HepG2 (cell line): Measurements from ENCODE around the gene OR6S1. TPM values are rescaled to one million over a fixed set of nuclear protein-coding genes. Genes with fewer than 3 reads are reported as not detected.
A peak's percentile ranks its signal among the peaks of the same experiment; 100 is the strongest.

ENCODE experiments used
- ASH2L ChIP-seq: fragments of 300-600, 200-600 bp; sonication (generic); IDR thresholded peaks from 2 replicates; pipeline ENCODE4 v1.7.0; 2017; ENCODE audit warnings: low read depth, mild to moderate bottlenecking, moderate library complexity, mixed read lengths, low read length; ENCODE audit not compliant: insufficient read length
- BRCA1 ChIP-seq: sonication (generic); formaldehyde crosslinking; IDR thresholded peaks from 2 replicates; pipeline ENCODE4 v1.4.0; 2020; ENCODE audit warnings: missing genetic modification reagents
- CEBPB ChIP-seq: IDR thresholded peaks from 2 replicates; pipeline ENCODE4 v1.6.1; 2011; ENCODE audit warnings: low read depth, low read length, improper control_type of control experiment, borderline replicate concordance
- CREB1 ChIP-seq, 2 experiments: fragments of 450-650 bp in 1 of 2; IDR thresholded peaks; 2 replicates each; pipeline ENCODE4 v1.6.1; 2016 to 2017; ENCODE audit warnings: control low read depth in 1 of 2, mild to moderate bottlenecking in 1 of 2, missing compliant biosample characterization in 1 of 2, missing genetic modification characterization in 1 of 2
- GPBP1L1 ChIP-seq: sonication (generic); formaldehyde crosslinking; IDR thresholded peaks from 2 replicates; pipeline ENCODE4 v1.5.0; 2020; ENCODE audit warnings: mild to moderate bottlenecking, missing genetic modification reagents
- NFE2 ChIP-seq: sonication (generic); formaldehyde crosslinking; IDR thresholded peaks from 2 replicates; pipeline ENCODE4 v1.4.0; 2020; ENCODE audit warnings: missing genetic modification reagents
- NFIC ChIP-seq: IDR thresholded peaks from 2 replicates; pipeline ENCODE4 v1.6.1; 2012; ENCODE audit warnings: mild to moderate bottlenecking, low read length, inconsistent platforms
- XRCC5 ChIP-seq: fragments of 200-400 bp; formaldehyde crosslinking; optimal IDR thresholded peaks from 2 replicates; pipeline ENCODE3; 2017; ENCODE audit warnings: mild to moderate bottlenecking, low read length
- ZFX ChIP-seq: sonication (generic); formaldehyde crosslinking; IDR thresholded peaks from 2 replicates; pipeline ENCODE4 v1.4.0; 2020; ENCODE audit warnings: mild to moderate bottlenecking, low read depth, missing genetic modification reagents, moderate library complexity
- ZMYM4 ChIP-seq: sonication (generic); formaldehyde crosslinking; IDR thresholded peaks from 2 replicates; pipeline ENCODE4 v1.8.1; 2023; ENCODE audit warnings: mild to moderate bottlenecking, missing genetic modification reagents
- ZNF20 ChIP-seq: sonication (generic); formaldehyde crosslinking; IDR thresholded peaks from 2 replicates; pipeline ENCODE4 v1.4.0; 2020; ENCODE audit warnings: mild to moderate bottlenecking, moderate library complexity, missing genetic modification reagents
- ZNF24 ChIP-seq: fragments of 450-650 bp; IDR thresholded peaks from 2 replicates; pipeline ENCODE4 v1.6.1; 2017; ENCODE audit warnings: antibody characterized with exemption, mild to moderate bottlenecking
- ZNF331 ChIP-seq: sonication (generic); formaldehyde crosslinking; IDR thresholded peaks from 2 replicates; pipeline ENCODE4 v1.4.0; 2020; ENCODE audit warnings: missing genetic modification reagents
- ZNF484 ChIP-seq: sonication (generic); formaldehyde crosslinking; IDR thresholded peaks from 2 replicates; pipeline ENCODE4 v1.5.1; 2020; ENCODE audit warnings: mild to moderate bottlenecking, low read depth, missing genetic modification reagents, borderline replicate concordance
- ZNF607 ChIP-seq: sonication (generic); formaldehyde crosslinking; IDR thresholded peaks from 2 replicates; pipeline ENCODE4 v1.5.1; 2020; ENCODE audit warnings: missing genetic modification reagents, mild to moderate bottlenecking, borderline replicate concordance
- polyA plus RNA-seq, 8 experiments: library from polyadenylated mRNA; depleted of rRNA in 3 of 8; stranded (reverse) in 7 of 8; unstranded in 1 of 8; fragments of >200 nt; fragmentation: Illumina TruSeq in 4 of 8; extraction: Trizol in 4 of 8; gene quantifications; 2 replicates each; pipeline versions ENCODE4 v1.2.1 to v1.2.3, GENCODE V29; 2011 to 2016; ENCODE audit warnings: low read depth in 4 of 8, missing spikeins in 1 of 8, mixed read lengths in 1 of 8; ENCODE audit not compliant: insufficient read depth in 1 of 8
- total RNA-seq, 5 experiments: library from RNA; depleted of rRNA; stranded (reverse); fragments of >200 nt; fragmentation: Illumina TruSeq; extraction: Trizol; gene quantifications; 2 replicates each; pipeline ENCODE4 v1.2.3, GENCODE V29; 2016; ENCODE audit warnings: low read depth in 1 of 5
- TF ChIP-seq, protein P1 (sequence below): sonication (generic); formaldehyde crosslinking; IDR thresholded peaks from 2 replicates; pipeline ENCODE4 v1.4.0; 2020; ENCODE audit warnings: missing genetic modification reagents, borderline replicate concordance
- TF ChIP-seq, protein P2 (sequence below): sonication (generic); formaldehyde crosslinking; IDR thresholded peaks from 2 replicates; pipeline ENCODE4 v1.4.0; 2020; ENCODE audit warnings: low read depth, missing genetic modification reagents
- TF ChIP-seq, protein P3 (sequence below): IDR thresholded peaks from 2 replicates; pipeline ENCODE4 v1.6.1; 2016; ENCODE audit warnings: missing compliant biosample characterization, missing genetic modification reagents, borderline replicate concordance

OR6S1 gene
- total and polyA plus RNA-seq, 2 of the 13 experiments (the other 11 are each of a cell fraction or from before 2014, with no cell fraction given), result 0.09 TPM; not detected in 1

DNA sequence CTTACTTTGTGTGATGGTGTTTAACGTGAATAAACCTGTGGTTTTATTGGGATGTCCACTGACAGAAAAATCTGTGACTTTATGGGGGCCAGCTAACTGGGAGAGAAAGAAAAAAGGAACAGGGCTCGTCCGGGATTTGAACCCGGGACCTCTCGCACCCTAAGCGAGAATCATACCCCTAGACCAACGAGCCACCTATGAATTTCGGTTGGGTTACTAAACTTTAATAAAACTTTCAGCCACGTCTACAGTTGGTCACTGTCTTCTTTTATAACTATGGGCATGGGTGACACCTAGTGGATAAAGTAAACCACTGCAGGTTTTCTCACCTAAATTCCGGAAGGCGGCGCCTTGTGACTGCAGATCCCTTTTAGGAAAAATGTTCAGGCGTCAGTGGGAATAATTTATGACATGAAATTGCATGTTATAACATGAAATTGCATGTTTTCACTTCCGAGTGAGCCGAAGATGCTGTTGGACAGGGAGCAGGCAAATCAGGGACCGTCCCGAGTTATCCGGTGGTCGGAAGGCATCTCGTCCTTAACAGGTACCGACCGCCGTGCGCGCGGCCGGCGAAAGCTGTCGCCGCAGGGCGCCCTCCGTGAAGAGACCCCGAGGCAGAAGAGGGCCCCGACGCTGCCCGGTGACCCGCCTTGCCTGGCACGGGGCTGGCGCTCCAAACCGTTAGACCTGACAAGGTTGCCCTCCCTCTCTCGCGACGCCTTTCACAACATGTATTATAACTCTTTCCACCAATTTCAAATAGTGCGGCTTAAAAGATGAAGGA is 32.1 kb downstream of the OR6S1 start (continued):
- TF ChIP-seq, protein P1, sequence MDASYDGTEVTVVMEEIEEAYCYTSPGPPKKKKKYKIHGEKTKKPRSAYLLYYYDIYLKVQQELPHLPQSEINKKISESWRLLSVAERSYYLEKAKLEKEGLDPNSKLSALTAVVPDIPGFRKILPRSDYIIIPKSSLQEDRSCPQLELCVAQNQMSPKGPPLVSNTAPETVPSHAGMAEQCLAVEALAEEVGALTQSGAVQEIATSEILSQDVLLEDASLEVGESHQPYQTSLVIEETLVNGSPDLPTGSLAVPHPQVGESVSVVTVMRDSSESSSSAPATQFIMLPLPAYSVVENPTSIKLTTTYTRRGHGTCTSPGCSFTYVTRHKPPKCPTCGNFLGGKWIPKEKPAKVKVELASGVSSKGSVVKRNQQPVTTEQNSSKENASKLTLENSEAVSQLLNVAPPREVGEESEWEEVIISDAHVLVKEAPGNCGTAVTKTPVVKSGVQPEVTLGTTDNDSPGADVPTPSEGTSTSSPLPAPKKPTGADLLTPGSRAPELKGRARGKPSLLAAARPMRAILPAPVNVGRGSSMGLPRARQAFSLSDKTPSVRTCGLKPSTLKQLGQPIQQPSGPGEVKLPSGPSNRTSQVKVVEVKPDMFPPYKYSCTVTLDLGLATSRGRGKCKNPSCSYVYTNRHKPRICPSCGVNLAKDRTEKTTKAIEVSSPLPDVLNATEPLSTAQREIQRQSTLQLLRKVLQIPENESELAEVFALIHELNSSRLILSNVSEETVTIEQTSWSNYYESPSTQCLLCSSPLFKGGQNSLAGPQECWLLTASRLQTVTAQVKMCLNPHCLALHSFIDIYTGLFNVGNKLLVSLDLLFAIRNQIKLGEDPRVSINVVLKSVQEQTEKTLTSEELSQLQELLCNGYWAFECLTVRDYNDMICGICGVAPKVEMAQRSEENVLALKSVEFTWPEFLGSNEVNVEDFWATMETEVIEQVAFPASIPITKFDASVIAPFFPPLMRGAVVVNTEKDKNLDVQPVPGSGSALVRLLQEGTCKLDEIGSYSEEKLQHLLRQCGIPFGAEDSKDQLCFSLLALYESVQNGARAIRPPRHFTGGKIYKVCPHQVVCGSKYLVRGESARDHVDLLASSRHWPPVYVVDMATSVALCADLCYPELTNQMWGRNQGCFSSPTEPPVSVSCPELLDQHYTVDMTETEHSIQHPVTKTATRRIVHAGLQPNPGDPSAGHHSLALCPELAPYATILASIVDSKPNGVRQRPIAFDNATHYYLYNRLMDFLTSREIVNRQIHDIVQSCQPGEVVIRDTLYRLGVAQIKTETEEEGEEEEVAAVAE (CRISPR knock-in tag), result peak; percentile 24
- no peak for TF ChIP-seq GPBP1L1 (CRISPR knock-in tag)
- TF ChIP-seq ASH2L, result peak; percentile 97
- peak; percentile 54; the same call in 1 of the 2 replicates for TF ChIP-seq CREB1 (IDR thresholded peaks at IDR 0.05)
- TF ChIP-seq CREB1 (CRISPR knock-in tag; IDR thresholded peaks at IDR 0.05), result no peak; the same call in 1 of the 2 replicates
- TF ChIP-seq, protein P2, sequence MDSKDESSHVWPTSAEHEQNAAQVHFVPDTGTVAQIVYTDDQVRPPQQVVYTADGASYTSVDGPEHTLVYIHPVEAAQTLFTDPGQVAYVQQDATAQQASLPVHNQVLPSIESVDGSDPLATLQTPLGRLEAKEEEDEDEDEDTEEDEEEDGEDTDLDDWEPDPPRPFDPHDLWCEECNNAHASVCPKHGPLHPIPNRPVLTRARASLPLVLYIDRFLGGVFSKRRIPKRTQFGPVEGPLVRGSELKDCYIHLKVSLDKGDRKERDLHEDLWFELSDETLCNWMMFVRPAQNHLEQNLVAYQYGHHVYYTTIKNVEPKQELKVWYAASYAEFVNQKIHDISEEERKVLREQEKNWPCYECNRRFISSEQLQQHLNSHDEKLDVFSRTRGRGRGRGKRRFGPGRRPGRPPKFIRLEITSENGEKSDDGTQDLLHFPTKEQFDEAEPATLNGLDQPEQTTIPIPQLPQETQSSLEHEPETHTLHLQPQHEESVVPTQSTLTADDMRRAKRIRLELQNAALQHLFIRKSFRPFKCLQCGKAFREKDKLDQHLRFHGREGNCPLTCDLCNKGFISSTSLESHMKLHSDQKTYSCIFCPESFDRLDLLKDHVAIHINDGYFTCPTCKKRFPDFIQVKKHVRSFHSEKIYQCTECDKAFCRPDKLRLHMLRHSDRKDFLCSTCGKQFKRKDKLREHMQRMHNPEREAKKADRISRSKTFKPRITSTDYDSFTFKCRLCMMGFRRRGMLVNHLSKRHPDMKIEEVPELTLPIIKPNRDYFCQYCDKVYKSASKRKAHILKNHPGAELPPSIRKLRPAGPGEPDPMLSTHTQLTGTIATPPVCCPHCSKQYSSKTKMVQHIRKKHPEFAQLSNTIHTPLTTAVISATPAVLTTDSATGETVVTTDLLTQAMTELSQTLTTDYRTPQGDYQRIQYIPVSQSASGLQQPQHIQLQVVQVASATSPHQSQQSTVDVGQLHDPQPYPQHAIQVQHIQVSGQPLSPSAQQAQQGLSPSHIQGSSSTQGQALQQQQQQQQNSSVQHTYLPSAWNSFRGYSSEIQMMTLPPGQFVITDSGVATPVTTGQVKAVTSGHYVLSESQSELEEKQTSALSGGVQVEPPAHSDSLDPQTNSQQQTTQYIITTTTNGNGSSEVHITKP (CRISPR knock-in tag), result no peak
- no peak for TF ChIP-seq ZNF607 (CRISPR knock-in tag)
- peak; percentile 22 for TF ChIP-seq XRCC5
- peak; percentile 50 for TF ChIP-seq ZMYM4 (CRISPR knock-in tag)
- TF ChIP-seq ZNF484 (CRISPR knock-in tag), result no peak
- TF ChIP-seq BRCA1 (CRISPR knock-in tag), result peak; percentile 50; the same call in 1 of the 2 replicates
- peak; percentile 52; the same call in 1 of the 2 replicates for TF ChIP-seq ZNF331 (CRISPR knock-in tag)
- peak; percentile 9; the same call in 1 of the 2 replicates for TF ChIP-seq NFIC
- TF ChIP-seq CEBPB, result no peak
- TF ChIP-seq NFE2 (CRISPR knock-in tag), result no peak
- TF ChIP-seq, protein P3, sequence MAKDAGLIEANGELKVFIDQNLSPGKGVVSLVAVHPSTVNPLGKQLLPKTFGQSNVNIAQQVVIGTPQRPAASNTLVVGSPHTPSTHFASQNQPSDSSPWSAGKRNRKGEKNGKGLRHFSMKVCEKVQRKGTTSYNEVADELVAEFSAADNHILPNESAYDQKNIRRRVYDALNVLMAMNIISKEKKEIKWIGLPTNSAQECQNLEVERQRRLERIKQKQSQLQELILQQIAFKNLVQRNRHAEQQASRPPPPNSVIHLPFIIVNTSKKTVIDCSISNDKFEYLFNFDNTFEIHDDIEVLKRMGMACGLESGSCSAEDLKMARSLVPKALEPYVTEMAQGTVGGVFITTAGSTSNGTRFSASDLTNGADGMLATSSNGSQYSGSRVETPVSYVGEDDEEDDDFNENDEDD, result peak; percentile 8; the same call in 1 of the 2 replicates
- no peak for TF ChIP-seq ZFX (CRISPR knock-in tag)
- TF ChIP-seq ZNF20 (CRISPR knock-in tag), result 0 out of 2 replicates have a peak, but pooled peaks have one; percentile 73
- peak; percentile 98 for TF ChIP-seq ZNF24
